Epithelial cell of esophagus (primary cell): ENCODE data around the gene LCP2.
"Not testable (repeated sequence)": the region's sequence is repeated elsewhere in the genome, so short reads cannot be mapped to it uniquely, and the experiment has no call there.

Experiments used
- DNase-seq: peaks from one replicate; pipeline ENCODE4 v3.0.0; 2010; ENCODE audit warnings: low read depth
- H3K4me3 ChIP-seq: 2 replicates; pipeline ENCODE4 v1.5.1; 2011; ENCODE audit warnings: mild to moderate bottlenecking, low read length, control low read depth
- TF ChIP-seq, protein P1 (sequence below): IDR thresholded peaks from 2 replicates; pipeline ENCODE4 v1.5.1; 2011; ENCODE audit warnings: low read depth, mild to moderate bottlenecking, low read length, control low read depth, inconsistent platforms; ENCODE audit not compliant: insufficient read depth; ENCODE audit errors: missing control alignments

The LCP2 gene

DNA sequence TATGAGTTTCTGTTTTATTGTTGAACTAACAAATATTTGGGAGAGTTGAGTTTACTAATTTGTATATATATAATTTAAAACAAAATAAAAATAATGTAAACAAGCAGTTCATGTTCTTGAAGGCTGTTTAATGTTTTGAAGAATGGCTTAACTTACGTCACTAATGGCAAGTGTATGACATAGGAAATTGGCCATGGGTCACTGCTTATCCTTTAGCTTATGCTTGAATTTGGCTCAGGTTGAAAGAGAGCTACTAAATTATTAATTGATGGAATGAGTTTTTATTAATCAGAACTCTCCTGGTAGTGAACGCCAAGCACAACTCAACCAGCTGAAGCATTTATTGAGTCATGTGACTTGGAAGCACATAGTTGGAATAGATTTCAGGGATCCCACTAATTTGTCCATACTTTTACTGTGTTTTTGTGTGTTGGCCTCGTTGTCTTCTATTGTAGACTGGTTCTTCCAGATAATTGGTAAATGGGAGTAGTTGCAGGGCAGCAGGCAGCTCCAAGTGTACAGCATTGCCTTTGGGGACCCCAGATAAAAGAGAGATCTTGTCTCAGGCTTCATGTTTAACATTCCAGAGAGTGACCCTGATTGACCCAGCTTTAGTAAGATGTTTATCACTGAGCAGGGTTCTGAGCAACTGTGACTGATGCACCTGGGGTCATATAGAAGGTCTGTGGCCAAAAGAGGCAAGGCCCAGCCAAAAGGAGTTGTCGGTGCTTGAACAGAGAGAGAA is 51.3 kb downstream of the LCP2 start:
- no peak overlapping the region for H3K4me3 ChIP-seq
- TF ChIP-seq, protein P1, sequence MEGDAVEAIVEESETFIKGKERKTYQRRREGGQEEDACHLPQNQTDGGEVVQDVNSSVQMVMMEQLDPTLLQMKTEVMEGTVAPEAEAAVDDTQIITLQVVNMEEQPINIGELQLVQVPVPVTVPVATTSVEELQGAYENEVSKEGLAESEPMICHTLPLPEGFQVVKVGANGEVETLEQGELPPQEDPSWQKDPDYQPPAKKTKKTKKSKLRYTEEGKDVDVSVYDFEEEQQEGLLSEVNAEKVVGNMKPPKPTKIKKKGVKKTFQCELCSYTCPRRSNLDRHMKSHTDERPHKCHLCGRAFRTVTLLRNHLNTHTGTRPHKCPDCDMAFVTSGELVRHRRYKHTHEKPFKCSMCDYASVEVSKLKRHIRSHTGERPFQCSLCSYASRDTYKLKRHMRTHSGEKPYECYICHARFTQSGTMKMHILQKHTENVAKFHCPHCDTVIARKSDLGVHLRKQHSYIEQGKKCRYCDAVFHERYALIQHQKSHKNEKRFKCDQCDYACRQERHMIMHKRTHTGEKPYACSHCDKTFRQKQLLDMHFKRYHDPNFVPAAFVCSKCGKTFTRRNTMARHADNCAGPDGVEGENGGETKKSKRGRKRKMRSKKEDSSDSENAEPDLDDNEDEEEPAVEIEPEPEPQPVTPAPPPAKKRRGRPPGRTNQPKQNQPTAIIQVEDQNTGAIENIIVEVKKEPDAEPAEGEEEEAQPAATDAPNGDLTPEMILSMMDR, result no peak
- no peak for DNase-seq

DNA sequence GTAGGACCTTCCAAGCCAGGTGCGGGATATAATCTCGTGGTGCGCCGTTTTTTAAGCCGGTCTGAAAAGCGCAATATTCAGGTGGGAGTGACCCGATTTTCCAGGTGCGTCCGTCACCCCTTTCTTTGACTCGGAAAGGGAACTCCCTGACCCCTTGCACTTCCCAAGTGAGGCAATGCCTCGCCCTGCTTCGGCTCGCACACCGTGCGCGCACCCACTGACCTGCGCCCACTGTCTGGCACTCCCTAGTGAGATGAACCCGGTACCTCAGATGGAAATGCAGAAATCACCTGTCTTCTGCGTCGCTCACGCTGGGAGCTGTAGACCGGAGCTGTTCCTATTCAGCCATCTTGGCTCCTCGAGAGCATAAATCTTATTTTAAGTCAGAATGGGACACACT is 52.1 kb downstream of the LCP2 start:
- not testable (repeated sequence) for H3K4me3 ChIP-seq, DNase-seq

DNA sequence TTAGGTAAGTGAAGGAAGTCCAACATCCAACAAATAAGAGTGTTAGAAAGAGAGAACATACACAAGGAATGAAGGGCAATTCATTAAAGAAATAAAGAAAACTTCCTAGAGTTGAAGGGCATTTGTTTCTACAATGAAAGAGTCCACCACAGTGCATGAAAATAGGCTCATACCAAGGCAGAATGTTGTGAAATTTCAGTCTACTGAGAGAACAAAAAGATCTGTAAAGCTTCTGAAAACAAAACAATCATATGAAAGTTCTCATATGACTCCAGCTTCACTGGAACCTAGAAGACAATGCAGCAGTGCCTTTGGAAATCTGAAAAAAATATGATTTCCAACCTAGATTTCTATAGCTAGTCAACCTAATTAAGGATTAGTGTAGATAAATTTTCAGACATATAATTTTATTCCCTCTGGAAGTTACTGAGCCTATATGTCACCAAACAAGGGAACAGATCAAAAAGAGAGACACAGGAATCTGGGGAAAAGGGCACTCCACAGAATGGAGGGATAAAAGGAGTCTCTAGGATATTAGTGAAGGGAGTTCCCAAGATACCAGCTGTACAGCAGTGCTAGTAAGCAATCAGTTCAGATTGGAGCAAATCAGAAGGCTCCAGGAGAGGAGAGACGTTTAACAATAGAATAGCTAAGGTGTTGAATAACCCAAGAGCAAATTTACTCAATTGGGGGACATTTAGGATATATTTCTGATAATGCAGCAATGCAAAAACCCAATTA is 59.0 kb downstream of the LCP2 start:
- TF ChIP-seq, protein P1, result no peak
- DNase-seq, result no peak
- no peak overlapping the region for H3K4me3 ChIP-seq

DNA sequence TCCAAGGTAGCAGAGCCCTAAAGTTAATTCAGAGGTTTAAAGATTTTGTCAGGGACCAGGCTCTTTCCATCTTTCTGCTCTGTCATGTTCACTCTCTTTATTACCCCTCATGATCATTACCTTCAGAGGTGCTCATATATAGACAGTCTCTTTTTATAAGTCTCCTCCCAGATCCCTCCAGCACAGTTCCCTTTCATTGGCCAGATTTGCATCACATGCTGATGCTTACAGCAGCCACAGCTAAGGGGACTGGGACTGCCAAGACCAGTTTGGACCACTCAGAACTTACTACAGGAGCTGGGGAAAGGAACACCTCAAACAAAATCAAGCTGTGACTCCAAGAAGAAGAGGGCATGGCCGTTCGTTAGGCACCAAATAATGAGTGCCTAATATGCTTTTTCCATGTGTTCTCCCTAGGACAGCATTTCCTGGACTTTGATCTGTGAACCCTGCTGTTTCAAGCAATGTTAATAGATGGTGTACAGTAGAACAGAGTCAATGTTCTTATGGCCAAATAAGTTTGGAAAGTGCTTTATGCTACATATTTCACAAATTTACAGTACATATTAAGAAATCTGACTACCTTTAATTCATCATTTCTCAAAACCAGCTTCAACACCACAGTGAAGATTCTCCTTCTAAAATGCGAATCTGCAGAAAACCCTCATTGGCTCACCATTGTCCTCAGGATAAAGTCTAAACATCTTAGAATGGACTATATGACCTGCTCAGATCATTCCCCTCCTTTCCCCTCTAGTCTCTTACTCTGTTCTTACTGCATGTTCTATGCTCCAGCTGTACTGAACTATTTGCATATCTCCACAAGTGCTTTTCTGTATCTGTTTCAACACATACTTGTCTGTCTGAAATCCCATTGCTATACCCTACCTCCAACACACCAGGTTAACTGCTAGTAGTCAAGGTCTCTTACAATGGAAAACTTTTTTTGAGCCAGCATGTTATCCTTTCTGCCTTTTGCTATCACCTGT is 61.4 kb downstream of the LCP2 start:
- TF ChIP-seq, protein P1, result no peak
- DNase-seq, result no peak
- no peak overlapping the region for H3K4me3 ChIP-seq

DNA sequence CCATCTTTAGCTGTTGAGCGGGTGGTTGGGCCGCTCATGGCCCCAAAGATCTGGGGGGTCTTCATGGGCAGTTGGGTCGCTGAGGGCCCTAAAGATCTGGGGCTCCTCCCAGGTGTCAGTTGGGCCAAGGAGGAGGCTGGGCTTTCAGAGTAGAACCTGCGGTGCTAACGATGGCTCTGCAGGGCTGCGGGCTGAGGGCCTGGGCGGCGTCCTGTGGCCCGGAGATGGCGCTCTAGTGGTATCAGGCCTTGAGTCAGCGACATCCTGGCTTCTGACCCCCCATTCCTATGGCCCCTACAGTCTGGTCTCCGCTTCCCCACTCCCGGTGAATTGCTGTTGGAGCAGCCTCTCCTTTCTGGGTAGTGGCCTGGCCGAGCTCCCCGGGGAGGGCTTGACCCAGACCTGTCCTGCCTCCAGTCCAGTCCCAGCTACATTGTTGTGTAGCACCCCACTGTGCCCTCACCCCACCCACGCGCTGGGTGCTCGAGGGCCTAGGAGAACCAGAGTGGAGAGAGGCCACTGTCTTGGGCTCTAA is 64.2 kb downstream of the LCP2 start:
- no peak overlapping the region for H3K4me3 ChIP-seq
- TF ChIP-seq, protein P1, result no peak
- DNase-seq, result no peak

DNA sequence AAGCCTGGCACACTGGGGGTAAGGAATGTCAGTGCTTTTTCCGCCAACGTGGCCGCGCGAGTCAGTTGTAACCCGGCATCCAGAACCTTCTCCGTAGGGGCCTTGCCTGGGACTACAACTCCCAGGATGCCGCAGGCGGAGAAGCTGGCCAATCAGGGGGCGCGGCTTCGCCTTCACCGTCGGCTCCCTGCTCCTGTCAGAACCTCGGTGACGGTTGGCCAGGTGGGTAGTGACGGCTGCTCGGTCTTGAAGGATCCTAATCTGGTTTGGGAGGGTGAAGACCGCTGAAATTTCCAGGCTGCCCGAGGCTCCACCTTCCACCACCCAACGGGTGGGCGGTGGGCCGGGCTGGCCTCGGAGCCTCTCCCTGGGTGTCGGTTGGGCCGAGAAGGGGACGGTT is 64.8 kb downstream of the LCP2 start, which contains the start of gene C5orf58:
C5orf58 (plus strand) TSS at position 200 of the 400 bp plus-strand sequence. CDS start 1,992 bp downstream, outside the sequence.
- H3K4me3 ChIP-seq, result no peak within 1 kb of the TSS
- DNase-seq, result no peak
- TF ChIP-seq, protein P1, result no peak
